GM18505 (cell line): ENCODE data around the gene CDH23.

ENCODE experiments used
- ATAC-seq: cut with Tn5 transposase; IDR thresholded peaks from one replicate; pipeline ENCODE4 v1.9.1; 2021; ENCODE audit not compliant: unreplicated experiment
- POLR2A ChIP-seq: IDR thresholded peaks from 4 replicates; pipeline ENCODE4 v1.6.1; 2011; ENCODE audit warnings: borderline replicate concordance; ENCODE audit not compliant: insufficient read depth, insufficient read length; ENCODE audit errors: extremely low read depth

CDH23 gene

DNA sequence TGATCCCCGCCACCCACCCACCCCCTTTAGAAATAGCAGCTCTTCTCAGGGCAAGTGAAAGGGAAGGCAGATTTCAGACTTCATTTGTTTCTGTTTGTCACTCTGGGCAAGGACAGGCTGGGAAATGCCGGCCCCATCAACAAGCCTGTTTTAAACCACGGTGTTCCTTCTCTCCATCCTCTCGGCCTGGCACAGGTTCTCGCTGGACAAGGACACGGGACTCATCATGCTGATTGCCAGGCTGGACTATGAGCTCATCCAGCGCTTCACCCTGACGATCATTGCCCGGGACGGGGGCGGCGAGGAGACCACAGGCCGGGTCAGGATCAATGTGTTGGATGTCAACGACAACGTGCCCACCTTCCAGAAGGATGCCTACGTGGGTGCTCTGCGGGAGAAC lies 280.5 kb downstream of the CDH23 start:
- no peak for ATAC-seq
- TF ChIP-seq POLR2A: no peak

- ATAC-seq: no peak
- TF ChIP-seq POLR2A: no peak
Measured at GRCh38 chr10:71678057-71678805, 281.5 kb downstream of the CDH23 start.

GRCh38 chr10:71679425-71679824 lies 282.7 kb downstream of the CDH23 start:
- no peak for TF ChIP-seq POLR2A
- no peak for ATAC-seq

DNA sequence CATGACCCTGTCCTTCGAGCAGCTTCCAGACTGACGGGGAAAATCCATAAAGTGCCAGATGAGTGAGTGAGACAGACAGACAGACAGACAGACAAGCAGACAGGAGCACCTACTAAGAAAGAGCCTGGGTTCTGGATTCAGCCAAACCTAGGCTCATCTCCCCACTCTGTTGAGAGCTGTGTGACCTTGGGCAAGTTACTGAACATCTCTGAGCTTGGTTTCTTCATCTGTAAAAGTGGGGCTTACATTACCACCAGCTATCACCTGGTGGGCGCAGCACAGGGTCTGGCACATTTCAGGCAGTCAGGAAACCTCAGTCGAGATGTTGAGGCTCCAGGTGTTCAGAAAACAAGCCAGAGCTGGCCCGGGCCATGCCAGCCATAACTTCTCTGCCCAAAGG lies 285.3 kb downstream of the CDH23 start:
- ATAC-seq: no peak
- no peak for TF ChIP-seq POLR2A

GRCh38 chr10:71683301-71683700 lies 286.6 kb downstream of the CDH23 start:
- no peak for ATAC-seq
- no peak for TF ChIP-seq POLR2A

GRCh38 chr10:71684356-71685173 lies 287.8 kb downstream of the CDH23 start:
- ATAC-seq: no peak
- TF ChIP-seq POLR2A: no peak

- ATAC-seq: no peak
- TF ChIP-seq POLR2A: no peak
Measured at GRCh38 chr10:71685554-71686232, 289.0 kb downstream of the CDH23 start.

DNA sequence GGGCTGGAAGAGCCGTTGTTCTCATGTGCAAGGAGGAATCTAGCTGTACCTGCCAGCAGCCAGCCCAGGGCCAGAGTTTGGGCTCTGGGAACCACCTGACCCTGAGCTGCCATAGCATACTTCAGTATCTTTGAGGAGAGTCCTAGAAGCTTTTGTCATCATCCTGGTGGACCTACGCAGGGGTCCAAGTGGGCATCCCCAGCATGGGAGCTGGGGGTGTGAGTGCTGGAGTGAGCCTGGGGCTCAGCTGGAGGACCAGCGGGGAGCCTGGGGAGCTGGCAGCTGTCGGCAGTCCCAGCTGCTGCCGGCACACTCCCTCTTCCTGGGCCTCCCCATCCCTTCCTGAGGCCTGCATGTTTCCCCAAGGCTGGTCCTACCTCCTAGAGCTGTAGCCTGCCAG lies 290.4 kb downstream of the CDH23 start:
- ATAC-seq: no peak
- TF ChIP-seq POLR2A: no peak

- TF ChIP-seq POLR2A: no peak
- no peak for ATAC-seq
Measured at GRCh38 chr10:71687480-71687879, 290.8 kb downstream of the CDH23 start.

DNA sequence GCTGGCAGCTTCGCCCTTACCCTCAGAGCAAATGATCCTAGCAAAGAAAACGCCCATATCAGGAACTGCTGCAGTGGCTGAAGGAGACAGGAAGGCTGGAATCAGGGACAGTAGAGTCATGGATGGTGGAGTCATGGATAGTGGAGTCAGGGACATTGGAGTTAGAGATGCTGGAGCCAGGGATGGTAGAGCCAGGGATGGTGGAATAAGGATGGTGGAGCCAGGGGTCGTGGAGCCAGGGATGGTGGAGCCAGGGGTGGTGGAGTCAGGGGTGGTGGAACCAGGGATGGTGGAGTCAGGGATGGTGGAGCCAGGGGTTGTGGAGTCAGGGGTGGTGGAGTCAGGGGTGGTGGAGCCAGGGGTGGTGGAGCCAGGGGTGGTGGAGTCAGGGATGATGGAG lies 291.5 kb downstream of the CDH23 start:
- no peak for TF ChIP-seq POLR2A
- no peak for ATAC-seq

GRCh38 chr10:71690094-71690720 lies 293.5 kb downstream of the CDH23 start:
- no peak for ATAC-seq
- no peak for TF ChIP-seq POLR2A

- no peak for ATAC-seq
- no peak for TF ChIP-seq POLR2A
Measured at GRCh38 chr10:71691405-71691804, 294.7 kb downstream of the CDH23 start.

DNA sequence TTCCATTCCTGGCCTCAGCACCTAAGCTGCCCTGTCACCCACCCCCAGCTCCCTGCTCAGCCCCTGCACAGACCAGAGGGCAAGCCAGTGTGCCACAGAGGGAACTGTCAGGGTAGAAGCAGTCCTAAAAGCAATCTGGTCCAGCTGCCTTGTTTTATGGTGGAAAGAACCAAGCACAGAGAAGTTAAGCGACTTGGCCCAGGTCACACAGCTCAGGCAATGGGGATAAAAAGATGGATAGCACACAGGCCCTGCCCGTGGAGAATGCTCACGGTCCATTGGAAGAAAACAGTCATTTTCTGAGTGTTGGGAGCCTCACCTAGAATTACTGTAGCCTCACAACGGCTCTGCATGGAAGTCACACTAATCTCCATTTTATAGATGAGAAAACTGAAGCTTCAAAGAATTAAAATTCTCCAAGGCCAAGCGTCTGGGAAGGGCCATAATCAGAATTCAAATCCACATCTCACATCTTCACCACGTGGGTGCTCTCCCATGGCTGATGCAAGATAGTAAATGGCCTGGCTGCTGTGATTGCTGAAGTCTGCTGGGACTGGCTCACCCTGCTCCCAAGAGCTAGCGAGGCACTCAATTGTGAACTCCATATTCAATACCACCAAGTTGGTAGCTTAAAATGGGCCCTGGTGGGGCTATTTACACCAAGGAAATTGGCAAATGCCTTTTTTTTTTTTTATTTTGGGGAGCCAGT lies 296.0 kb downstream of the CDH23 start:
- ATAC-seq: no peak
- no peak for TF ChIP-seq POLR2A

GRCh38 chr10:71693377-71693776 lies 296.7 kb downstream of the CDH23 start:
- TF ChIP-seq POLR2A: no peak
- no peak for ATAC-seq
